ENCODE measurements around the gene DDIAS.
"Not testable (repeated sequence)": the region's sequence is repeated elsewhere in the genome, so short reads cannot be mapped to it uniquely, and the experiment has no call there.

Gene DDIAS, protein sequence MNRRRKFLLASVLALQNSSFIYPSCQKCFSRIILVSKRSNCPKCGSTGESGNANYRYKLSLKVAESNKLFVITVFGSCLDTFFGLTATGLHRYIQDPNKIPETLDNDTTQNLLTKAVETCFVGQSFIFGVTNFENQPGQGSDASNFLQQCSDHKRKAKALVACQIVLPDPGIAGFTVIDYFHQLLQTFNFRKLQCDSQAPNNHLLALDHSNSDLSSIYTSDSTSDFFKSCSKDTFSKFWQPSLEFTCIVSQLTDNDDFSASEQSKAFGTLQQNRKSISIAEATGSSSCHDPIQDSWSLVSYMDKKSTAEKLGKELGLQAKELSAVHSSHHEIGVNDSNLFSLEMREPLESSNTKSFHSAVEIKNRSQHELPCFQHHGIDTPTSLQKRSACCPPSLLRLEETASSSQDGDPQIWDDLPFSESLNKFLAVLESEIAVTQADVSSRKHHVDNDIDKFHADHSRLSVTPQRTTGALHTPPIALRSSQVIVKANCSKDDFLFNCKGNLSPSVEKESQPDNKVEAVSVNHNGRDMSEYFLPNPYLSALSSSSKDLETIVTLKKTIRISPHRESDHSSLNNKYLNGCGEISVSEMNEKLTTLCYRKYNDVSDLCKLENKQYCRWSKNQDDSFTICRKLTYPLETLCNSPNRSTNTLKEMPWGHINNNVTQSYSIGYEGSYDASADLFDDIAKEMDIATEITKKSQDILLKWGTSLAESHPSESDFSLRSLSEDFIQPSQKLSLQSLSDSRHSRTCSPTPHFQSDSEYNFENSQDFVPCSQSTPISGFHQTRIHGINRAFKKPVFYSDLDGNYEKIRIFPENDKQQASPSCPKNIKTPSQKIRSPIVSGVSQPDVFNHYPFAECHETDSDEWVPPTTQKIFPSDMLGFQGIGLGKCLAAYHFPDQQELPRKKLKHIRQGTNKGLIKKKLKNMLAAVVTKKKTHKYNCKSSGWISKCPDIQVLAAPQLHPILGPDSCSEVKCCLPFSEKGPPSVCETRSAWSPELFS

DNA sequence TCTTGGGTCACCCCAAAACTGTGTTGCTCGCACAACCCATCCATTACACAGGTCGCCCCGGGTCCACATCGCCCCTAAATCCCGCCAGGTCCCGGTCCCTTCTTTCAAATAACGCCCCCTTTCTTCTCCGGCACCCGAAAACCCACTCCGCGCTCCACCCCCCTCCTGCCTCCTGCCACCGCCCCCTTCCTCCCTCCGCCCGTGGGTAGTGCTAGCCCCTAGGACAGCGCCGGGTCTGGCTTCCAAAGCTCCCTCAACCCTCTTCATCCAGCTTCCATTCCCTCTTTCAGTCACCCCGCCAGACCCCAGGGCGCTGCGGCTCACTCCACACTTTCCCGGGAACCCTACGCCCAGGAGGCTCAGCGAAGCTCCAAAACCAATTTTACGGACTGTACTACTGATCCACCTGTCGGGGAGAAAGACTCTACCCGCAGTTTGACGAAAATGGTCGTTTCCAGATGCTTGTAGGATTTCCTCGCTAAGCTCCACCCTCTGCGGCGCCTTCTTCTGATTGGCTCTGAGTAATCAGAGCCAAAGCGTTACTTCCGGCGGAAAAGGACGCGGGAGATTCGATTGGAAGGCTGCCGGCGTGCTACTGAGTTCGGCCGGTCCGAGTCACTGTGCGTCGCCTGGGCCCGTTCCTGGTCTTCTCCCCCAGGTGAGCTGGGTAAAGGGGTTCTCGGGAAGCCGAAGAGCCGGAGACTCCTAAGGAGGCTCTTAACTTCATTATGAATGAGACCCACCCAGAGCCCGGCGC is at the start of gene DDIAS:
DDIAS (plus strand) TSS at position 572 of the 757 bp plus-strand sequence. CDS start 13,003 bp downstream, outside the sequence.
- TF ChIP-seq, protein P1, sequence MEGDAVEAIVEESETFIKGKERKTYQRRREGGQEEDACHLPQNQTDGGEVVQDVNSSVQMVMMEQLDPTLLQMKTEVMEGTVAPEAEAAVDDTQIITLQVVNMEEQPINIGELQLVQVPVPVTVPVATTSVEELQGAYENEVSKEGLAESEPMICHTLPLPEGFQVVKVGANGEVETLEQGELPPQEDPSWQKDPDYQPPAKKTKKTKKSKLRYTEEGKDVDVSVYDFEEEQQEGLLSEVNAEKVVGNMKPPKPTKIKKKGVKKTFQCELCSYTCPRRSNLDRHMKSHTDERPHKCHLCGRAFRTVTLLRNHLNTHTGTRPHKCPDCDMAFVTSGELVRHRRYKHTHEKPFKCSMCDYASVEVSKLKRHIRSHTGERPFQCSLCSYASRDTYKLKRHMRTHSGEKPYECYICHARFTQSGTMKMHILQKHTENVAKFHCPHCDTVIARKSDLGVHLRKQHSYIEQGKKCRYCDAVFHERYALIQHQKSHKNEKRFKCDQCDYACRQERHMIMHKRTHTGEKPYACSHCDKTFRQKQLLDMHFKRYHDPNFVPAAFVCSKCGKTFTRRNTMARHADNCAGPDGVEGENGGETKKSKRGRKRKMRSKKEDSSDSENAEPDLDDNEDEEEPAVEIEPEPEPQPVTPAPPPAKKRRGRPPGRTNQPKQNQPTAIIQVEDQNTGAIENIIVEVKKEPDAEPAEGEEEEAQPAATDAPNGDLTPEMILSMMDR (IDR thresholded peaks at IDR 0.05; ENCODE audit: low read depth, low read length), result no peak
- DNase-seq (ENCODE audit: low read depth in 2 of 2), result peak; percentile 98 to 99
- peak within 1 kb of the TSS; percentile 76 to 78 for H3K4me3 ChIP-seq (replicated peaks in 1 of 2; ENCODE audit: low read depth in 2 of 2, low read length in 2 of 2)

DNA sequence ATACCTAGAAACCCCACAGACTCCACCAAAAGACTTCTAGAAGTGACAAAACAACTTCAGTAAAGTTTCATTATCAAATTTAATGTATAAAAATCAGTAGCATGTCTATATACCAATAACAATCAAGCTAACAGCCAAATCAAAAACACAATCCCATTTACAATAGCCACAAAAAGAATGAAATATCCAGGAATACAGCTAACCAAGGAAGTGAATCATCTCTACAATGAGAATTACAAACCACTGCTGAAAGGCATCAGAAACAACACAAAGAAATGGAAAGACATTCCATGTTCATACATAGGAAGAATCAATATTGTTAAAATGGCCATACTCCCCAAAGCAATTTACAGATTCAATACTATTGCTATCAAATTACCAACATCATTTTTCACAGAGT is 47.3 kb upstream of the DDIAS start:
- no peak overlapping the region for H3K4me3 ChIP-seq (replicated peaks in 1 of 2; ENCODE audit: low read depth in 2 of 2, low read length in 2 of 2)
- TF ChIP-seq, protein P1 (IDR thresholded peaks at IDR 0.05; ENCODE audit: low read depth, low read length), result no peak
- peak in 1 of 2 donors; percentile 40 for DNase-seq (ENCODE audit: low read depth in 2 of 2)

DNA sequence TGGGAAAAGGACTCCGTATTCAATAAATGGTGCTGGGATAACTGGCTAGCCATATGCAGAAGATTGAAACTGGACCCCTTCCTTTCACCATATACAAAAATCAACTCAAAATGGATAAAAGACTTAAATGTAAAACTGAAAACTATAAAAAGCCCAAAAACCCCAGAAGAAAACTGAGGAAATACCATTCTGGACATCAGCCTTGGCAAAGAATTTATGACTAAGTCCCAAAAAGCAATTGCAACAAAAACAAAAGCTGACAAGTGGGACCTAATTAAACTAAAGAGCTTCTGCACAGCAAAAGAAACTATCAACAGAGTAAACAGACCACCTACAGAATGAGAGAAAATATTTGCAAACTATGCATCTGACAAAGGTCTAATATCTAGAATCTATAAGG is 46.6 kb upstream of the DDIAS start:
- H3K4me3 ChIP-seq (replicated peaks in 1 of 2; ENCODE audit: low read depth in 2 of 2, low read length in 2 of 2), result not testable (repeated sequence)
- DNase-seq (ENCODE audit: low read depth in 2 of 2), result peak; percentile 13 to 47

DNA sequence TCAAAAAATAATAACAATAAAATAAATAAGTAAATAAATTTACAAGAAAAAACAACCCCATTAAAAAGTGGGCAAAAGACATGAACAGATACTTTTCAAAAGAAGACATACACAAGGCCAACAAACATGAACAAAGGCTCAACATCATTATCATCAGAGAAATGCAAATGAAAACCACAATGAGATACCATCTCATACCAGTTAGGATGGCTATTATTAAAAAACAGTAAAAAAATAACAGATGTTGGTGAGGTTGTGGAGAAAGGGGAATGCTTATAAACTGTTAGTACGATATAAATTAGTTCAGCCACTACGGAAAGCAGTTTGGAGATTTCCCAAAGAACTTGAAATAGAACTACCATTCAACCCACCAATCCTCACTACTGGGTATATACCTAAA is 45.9 kb upstream of the DDIAS start:
- DNase-seq (ENCODE audit: low read depth in 2 of 2), result no peak
- no peak overlapping the region for H3K4me3 ChIP-seq (replicated peaks in 1 of 2; ENCODE audit: low read depth in 2 of 2, low read length in 2 of 2)
- TF ChIP-seq, protein P1 (IDR thresholded peaks at IDR 0.05; ENCODE audit: low read depth, low read length), result no peak

DNA sequence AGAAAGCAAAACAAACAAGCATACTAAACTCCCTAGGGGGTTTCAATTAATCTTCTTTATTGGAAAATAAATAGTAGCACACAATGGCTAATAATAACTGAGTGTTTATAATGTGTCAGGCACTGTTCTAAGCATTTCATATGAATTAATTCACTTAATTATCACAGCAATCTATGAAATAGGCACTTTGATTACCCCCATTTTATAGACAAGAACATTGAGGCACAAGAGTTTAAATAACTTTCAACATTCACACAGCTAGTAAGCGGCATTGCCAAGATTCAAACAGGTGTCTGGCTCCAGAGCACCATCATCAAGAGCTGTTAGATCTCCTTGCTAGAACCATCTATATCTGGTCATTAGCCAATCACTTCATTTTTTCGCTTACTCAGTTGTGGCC is 44.4 kb upstream of the DDIAS start:
- H3K4me3 ChIP-seq (replicated peaks in 1 of 2; ENCODE audit: low read depth in 2 of 2, low read length in 2 of 2), result no peak overlapping the region
- TF ChIP-seq, protein P1 (IDR thresholded peaks at IDR 0.05; ENCODE audit: low read depth, low read length), result no peak
- DNase-seq (ENCODE audit: low read depth in 2 of 2), result no peak

DNA sequence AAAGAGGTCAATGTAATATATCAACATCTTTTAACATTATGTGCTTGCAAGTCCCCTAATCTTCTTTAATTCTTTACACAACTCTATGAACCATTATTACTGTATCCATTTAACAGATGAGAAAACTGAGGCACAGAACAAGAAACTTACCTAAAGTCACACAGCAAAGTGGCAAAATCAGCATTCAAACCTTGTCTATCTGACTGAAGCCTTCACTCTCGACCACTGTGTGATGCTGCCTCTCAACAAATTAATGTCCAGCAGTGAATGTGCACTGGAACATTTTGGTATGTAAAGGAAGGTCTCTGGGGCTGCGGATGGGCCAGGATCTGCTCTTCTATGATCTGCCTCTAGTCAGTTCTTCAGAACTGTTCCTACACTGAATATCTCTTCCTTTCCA is 43.4 kb upstream of the DDIAS start:
- DNase-seq (ENCODE audit: low read depth in 2 of 2), result no peak
- TF ChIP-seq, protein P1 (IDR thresholded peaks at IDR 0.05; ENCODE audit: low read depth, low read length), result no peak
- H3K4me3 ChIP-seq (replicated peaks in 1 of 2; ENCODE audit: low read depth in 2 of 2, low read length in 2 of 2), result no peak overlapping the region

Measured in cardiac fibroblast (primary cell).